GM10266 (cell line): Measurements from ENCODE around the gene TOB2.
"Not testable (repeated sequence)": the region's sequence is repeated elsewhere in the genome, so short reads cannot be mapped to it uniquely, and the experiment has no call there.

ENCODE experiments used
- DNase-seq: peaks from one replicate; pipeline ENCODE4 v3.0.0; 2012; ENCODE audit errors: extremely low spot score
- CTCF ChIP-seq: IDR thresholded peaks from 2 replicates; pipeline ENCODE4 v1.5.1; 2012; ENCODE audit warnings: mild to moderate bottlenecking, low read depth; ENCODE audit not compliant: control insufficient read depth, insufficient read depth; ENCODE audit errors: missing control alignments

The TOB2 gene

GRCh38 chr22:41445129-41446056, 1.2 kb downstream of the TOB2 start:
- DNase-seq: no peak

GRCh38 chr22:41444360-41445128, 2.1 kb downstream of the TOB2 start:
- DNase-seq: peak; percentile 89
- TF ChIP-seq CTCF: no peak

More at GRCh38 chr22:41445129-41446056, 1.2 kb downstream of the TOB2 start:
- no peak for TF ChIP-seq CTCF

DNA sequence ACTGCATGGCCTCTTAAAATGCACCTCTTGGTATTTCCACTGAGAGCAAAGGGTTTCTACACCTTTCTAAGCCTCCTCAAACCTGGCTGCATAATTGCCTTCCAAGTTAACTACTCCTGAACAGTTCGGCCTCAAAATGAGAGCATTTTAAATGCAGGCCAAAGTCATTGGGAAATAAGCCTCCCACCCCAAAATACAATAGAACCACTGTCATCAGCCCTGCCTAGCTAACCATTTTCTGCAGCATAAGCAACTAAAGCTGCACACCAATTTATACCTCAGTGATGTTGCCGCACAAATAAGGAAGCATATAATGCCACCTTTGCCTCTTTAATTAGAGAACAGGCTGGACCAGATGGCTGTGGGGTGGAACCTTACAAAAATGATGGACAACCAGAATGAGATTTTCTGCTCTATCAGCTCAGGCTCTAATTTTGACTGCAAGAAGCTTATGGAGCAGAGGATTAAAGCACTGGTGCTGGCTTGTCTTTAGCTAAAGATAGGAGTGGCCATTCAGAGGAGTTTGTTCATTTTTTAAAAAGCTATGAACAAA, 4.3 kb downstream of the TOB2 start:
- no peak for TF ChIP-seq CTCF

GRCh38 chr22:41440511-41440910, 6.1 kb downstream of the TOB2 start:
- DNase-seq: not testable (repeated sequence)

More for the DNA sequence above, 4.3 kb downstream of the TOB2 start:
- DNase-seq: no peak

GRCh38 chr22:41437198-41437597, 9.4 kb downstream of the TOB2 start:
- no peak for TF ChIP-seq CTCF
- no peak for DNase-seq

GRCh38 chr22:41436322-41437113, 10.1 kb downstream of the TOB2 start:
- TF ChIP-seq CTCF: no peak
- no peak for DNase-seq

GRCh38 chr22:41435560-41435959, 11.0 kb downstream of the TOB2 start:
- no peak for DNase-seq
- no peak for TF ChIP-seq CTCF

GRCh38 chr22:41434361-41435003, 12.1 kb downstream of the TOB2 start:
- DNase-seq: not testable (repeated sequence)

DNA sequence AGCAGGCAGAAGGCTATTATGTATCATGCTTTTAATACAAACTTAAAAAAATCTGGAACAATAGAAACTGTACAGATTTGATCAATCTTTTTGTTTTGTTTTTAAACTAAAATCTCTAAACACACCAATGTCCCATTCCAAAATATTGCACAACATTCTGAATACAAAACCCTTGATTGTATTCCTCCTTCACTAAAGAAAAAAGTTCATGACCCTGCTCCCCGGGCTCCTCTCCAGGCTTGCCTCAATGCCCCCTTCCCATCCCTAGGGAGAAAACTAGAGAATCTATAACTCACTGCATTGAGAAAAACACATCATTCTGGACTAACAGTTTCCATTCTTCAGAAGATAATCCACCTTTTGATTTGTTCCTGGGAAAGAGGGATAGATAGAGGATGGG, 13.1 kb downstream of the TOB2 start:
- DNase-seq: not testable (repeated sequence)
